H1 (cell line): ENCODE results near the gene GOLGA7B. TPM values are rescaled to one million over a fixed set of nuclear protein-coding genes. Genes with fewer than 3 reads are reported as not detected.

Experiments used
- CTCF ChIA-PET: fragments of 300-600 bp; sonication (Branson Sonifier 250); formaldehyde crosslinking; loops from one replicate; lab custom pipeline; 2021; ENCODE audit not compliant: partially characterized antibody; lab: Charles Lee
- POLR2A ChIA-PET: fragments of 300-600 bp; sonication (Branson Sonifier 250); formaldehyde crosslinking; loops from one replicate; lab custom pipeline; 2021; ENCODE audit warnings: inconsistent platforms; ENCODE audit not compliant: partially characterized antibody; lab: Charles Lee
- DNase-seq, 2 experiments: peaks; one replicate each; pipeline versions ENCODE4 v3.0.0 to v3.0.0-alpha.2; 2010 to 2022; ENCODE audit warnings: low spot score in 2 of 2, low read depth in 1 of 2, mixed read lengths in 1 of 2
- FAIRE-seq: peaks from 2 replicates; lab custom pipeline; 2011; peaks lifted over from hg19 to GRCh38; lab: Jason Lieb, UNC
- H2AFZ ChIP-seq: 2 replicates; pipeline ENCODE4 v1.8.1; 2012; ENCODE audit warnings: low read length, inconsistent platforms
- H2AK5ac ChIP-seq: 2 replicates; pipeline ENCODE4 v1.6.1; 2013; ENCODE audit warnings: low read depth, low read length
- H2BK120ac ChIP-seq: replicated peaks from 2 replicates; pipeline ENCODE3; 2013; ENCODE audit warnings: low read depth, low read length, inconsistent platforms
- H2BK12ac ChIP-seq: 2 replicates; pipeline ENCODE4 v1.6.1; 2013; ENCODE audit warnings: low read depth, low read length
- H2BK15ac ChIP-seq: 2 replicates; pipeline ENCODE4 v1.6.1; 2013; ENCODE audit warnings: low read length
- H2BK20ac ChIP-seq: 2 replicates; pipeline ENCODE4 v1.6.1; 2013; ENCODE audit warnings: low read length
- H2BK5ac ChIP-seq: 2 replicates; pipeline ENCODE4 v1.6.1; 2013; ENCODE audit warnings: low read depth, low read length
- H3K14ac ChIP-seq: 2 replicates; pipeline ENCODE4 v1.6.1; 2013; ENCODE audit warnings: inconsistent platforms; ENCODE audit not compliant: insufficient read length
- H3K18ac ChIP-seq: 2 replicates; pipeline ENCODE4 v1.6.1; 2013; ENCODE audit warnings: low read length; ENCODE audit errors: extremely low read depth
- H3K23ac ChIP-seq: 2 replicates; pipeline ENCODE4 v1.6.1; 2013; ENCODE audit warnings: inconsistent platforms; ENCODE audit not compliant: insufficient read length
- H3K23me2 ChIP-seq: 2 replicates; pipeline ENCODE4 v1.6.1; 2013; ENCODE audit warnings: low read depth, low read length
- H3K27ac ChIP-seq: 2 replicates; pipeline ENCODE4 v1.6.1; 2011; ENCODE audit warnings: low read depth, low read length, inconsistent platforms
- H3K27me3 ChIP-seq, 4 experiments: replicated peaks in 1 of 4; 1 replicate in 1 of 4; 2 replicates in 3 of 4; pipeline versions ENCODE4 v1.6.1 to v1.8.1; 2011 to 2013; ENCODE audit warnings: low read length in 3 of 4, mild to moderate bottlenecking in 3 of 4, inconsistent platforms in 2 of 4, mixed read lengths in 2 of 4, moderate library complexity in 1 of 4; ENCODE audit not compliant: control insufficient read depth in 3 of 4, insufficient read depth in 3 of 4; ENCODE audit errors: extremely low read depth in 1 of 4
- H3K36me3 ChIP-seq, 4 experiments: 2 replicates each; pipeline versions ENCODE4 v1.6.1 to v1.8.1; 2011 to 2013; ENCODE audit warnings: mild to moderate bottlenecking in 4 of 4, low read length in 3 of 4, moderate library complexity in 2 of 4, control low read depth in 1 of 4, inconsistent platforms in 1 of 4; ENCODE audit not compliant: insufficient read depth in 4 of 4, control insufficient read depth in 2 of 4
- H3K4ac ChIP-seq: replicated peaks from 2 replicates; pipeline ENCODE3; 2013; ENCODE audit warnings: low read length, low read depth, mixed read lengths, inconsistent platforms; ENCODE audit not compliant: insufficient read length
- H3K4me1 ChIP-seq, 4 experiments: replicated peaks in 1 of 4; 1 replicate in 1 of 4; 2 replicates in 3 of 4; pipeline versions ENCODE4 v1.6.1 to v1.8.1; 2011 to 2013; ENCODE audit warnings: low read length in 3 of 4, inconsistent platforms in 2 of 4, mixed read lengths in 1 of 4; ENCODE audit not compliant: insufficient read depth in 4 of 4, control insufficient read depth in 3 of 4
- H3K4me2 ChIP-seq, 2 experiments: 2 replicates each; pipeline versions ENCODE4 v1.6.1 to v1.8.1; 2011 to 2013; ENCODE audit warnings: low read depth in 2 of 2, low read length in 2 of 2, control low read depth in 1 of 2, inconsistent platforms in 1 of 2, mild to moderate bottlenecking in 1 of 2; ENCODE audit not compliant: insufficient read depth in 1 of 2
- H3K4me3 ChIP-seq, 4 experiments: fragments of 200-600, 300-600 bp in 1 of 4; sonication (generic), shearing (Covaris generic), sonication (Bioruptor Twin) in 1 of 4; 2 replicates each; pipeline versions ENCODE4 v1.5.1 to v1.8.1; 2011 to 2016; ENCODE audit warnings: low read length in 4 of 4, low read depth in 3 of 4, control low read depth in 2 of 4, inconsistent platforms in 2 of 4, mild to moderate bottlenecking in 2 of 4, mixed read lengths in 1 of 4, moderate library complexity in 1 of 4; ENCODE audit not compliant: insufficient read depth in 2 of 4; ENCODE audit errors: extremely low read depth in 1 of 4
- H3K56ac ChIP-seq: replicated peaks from 2 replicates; pipeline ENCODE3; 2013; ENCODE audit warnings: low read depth, mild to moderate bottlenecking, mixed read lengths, low read length, inconsistent platforms; ENCODE audit not compliant: insufficient read length
- H3K79me1 ChIP-seq: 2 replicates; pipeline ENCODE4 v1.6.1; 2013; ENCODE audit warnings: low read depth, low read length, control low read depth
- H3K79me2 ChIP-seq, 2 experiments: 2 replicates each; pipeline versions ENCODE4 v1.6.1 to v1.8.1; 2012 to 2013; ENCODE audit warnings: low read length in 2 of 2, mild to moderate bottlenecking in 2 of 2, inconsistent platforms in 1 of 2; ENCODE audit not compliant: insufficient read depth in 2 of 2, control insufficient read depth in 1 of 2
- H3K9ac ChIP-seq, 4 experiments: replicated peaks in 1 of 4; 1 replicate in 1 of 4; 2 replicates in 3 of 4; pipeline versions ENCODE4 v1.6.1 to v1.8.1; 2011 to 2013; ENCODE audit warnings: low read depth in 3 of 4, low read length in 3 of 4, control low read depth in 2 of 4, mild to moderate bottlenecking in 2 of 4, moderate library complexity in 2 of 4, inconsistent platforms in 1 of 4; ENCODE audit errors: extremely low read depth in 1 of 4
- H3K9me3 ChIP-seq, 2 experiments: 2 replicates each; pipeline versions ENCODE4 v1.6.1 to v1.8.1; 2012 to 2013; ENCODE audit warnings: mild to moderate bottlenecking in 2 of 2, moderate library complexity in 2 of 2, control low read depth in 1 of 2, inconsistent platforms in 1 of 2, low read depth in 1 of 2, low read length in 1 of 2, mixed read lengths in 1 of 2; ENCODE audit not compliant: insufficient read depth in 2 of 2
- H4K20me1 ChIP-seq, 2 experiments: replicated peaks in 1 of 2; 2 replicates each; pipeline versions ENCODE3 to v1.8.1; 2011 to 2013; ENCODE audit warnings: inconsistent platforms in 2 of 2, low read length in 2 of 2, mild to moderate bottlenecking in 1 of 2; ENCODE audit not compliant: insufficient read depth in 2 of 2, control insufficient read depth in 1 of 2
- H4K5ac ChIP-seq: 2 replicates; pipeline ENCODE4 v1.6.1; 2013; ENCODE audit warnings: low read length, low read depth, mixed read lengths, inconsistent platforms; ENCODE audit not compliant: insufficient read length
- H4K8ac ChIP-seq: 2 replicates; pipeline ENCODE4 v1.8.0; 2013; ENCODE audit warnings: mild to moderate bottlenecking, moderate library complexity, low read length, inconsistent platforms; ENCODE audit not compliant: insufficient read depth; ENCODE audit errors: extremely low read depth
- H4K91ac ChIP-seq: replicated peaks from 2 replicates; pipeline ENCODE3; 2013; ENCODE audit warnings: low read length, mixed read lengths, inconsistent platforms; ENCODE audit not compliant: insufficient read length
- ASH2L ChIP-seq: fragments of 200-600, 300-600 bp; sonication (generic); IDR thresholded peaks from one replicate; pipeline ENCODE4 v1.7.1; 2017; ENCODE audit warnings: low read length
- CBX5 ChIP-seq: fragments of 300-800, 300-1000 bp; sonication (generic); IDR thresholded peaks from 2 replicates; pipeline ENCODE4 v1.7.1; 2016; ENCODE audit warnings: antibody characterized with exemption, low read length, low read depth
- CBX8 ChIP-seq: fragments of 300-800, 300-1000 bp; sonication (generic); IDR thresholded peaks from 2 replicates; pipeline ENCODE4 v1.7.1; 2016; ENCODE audit warnings: low read depth, low read length, borderline replicate concordance
- EZH2 ChIP-seq: fragments of 200-600 bp; sonication (generic); IDR thresholded peaks from 2 replicates; pipeline ENCODE4 v1.7.1; 2012; ENCODE audit warnings: low read depth, mild to moderate bottlenecking, moderate library complexity, low read length, inconsistent platforms; ENCODE audit not compliant: severe bottlenecking
- JUN ChIP-seq: IDR thresholded peaks from 2 replicates; pipeline ENCODE4 v1.6.1; 2011; ENCODE audit warnings: low read depth, mild to moderate bottlenecking, improper control_type of control experiment, low read length
- RXRA ChIP-seq: IDR thresholded peaks from 2 replicates; pipeline ENCODE4 v1.6.1; 2011; ENCODE audit warnings: low read depth, mild to moderate bottlenecking, low read length, moderate library complexity; ENCODE audit not compliant: insufficient read depth
- SIRT6 ChIP-seq: IDR thresholded peaks from one replicate; pipeline ENCODE4 v1.7.1; 2012; ENCODE audit warnings: low read length, inconsistent platforms
- SIX5 ChIP-seq: IDR thresholded peaks from 2 replicates; pipeline ENCODE4 v1.6.1; 2011; ENCODE audit warnings: mild to moderate bottlenecking, low read depth, low read length
- TEAD4 ChIP-seq: IDR thresholded peaks from 2 replicates; pipeline ENCODE4 v1.6.1; 2012; ENCODE audit warnings: low read depth, low read length, inconsistent platforms, mixed read lengths
- YY1 ChIP-seq: IDR thresholded peaks from 2 replicates; pipeline ENCODE4 v1.6.1; 2011; ENCODE audit warnings: low read depth, mild to moderate bottlenecking, low read length
- polyA plus RNA-seq, 7 experiments: library from polyadenylated mRNA; depleted of rRNA in 3 of 7; stranded (reverse) in 5 of 7; unstranded in 2 of 7; fragments of >200 nt in 5 of 7; fragments of 200-250 nt in 2 of 7; gene quantifications; 1 replicate in 5 of 7; 2 replicates in 1 of 7; 4 replicates in 1 of 7; pipeline versions ENCODE4 v1.2.1 to v1.2.3, GENCODE V29; 2011 to 2013; ENCODE audit warnings: missing spikeins in 2 of 7, mixed read lengths in 2 of 7
- total RNA-seq: library from RNA; stranded (reverse); fragmentation: NEBNext Ultra II Directional; extraction: Animal tissue kit (Norgen Biotek cat#: 25700); gene quantifications from 2 replicates; pipeline ENCODE4 v1.2.1, GENCODE V29; 2021

GOLGA7B gene
- total and polyA plus RNA-seq, 2 of the 8 experiments (the other 6 are each of a cell fraction or from before 2014, with no cell fraction given): 0.04 to 0.14 TPM

DNA sequence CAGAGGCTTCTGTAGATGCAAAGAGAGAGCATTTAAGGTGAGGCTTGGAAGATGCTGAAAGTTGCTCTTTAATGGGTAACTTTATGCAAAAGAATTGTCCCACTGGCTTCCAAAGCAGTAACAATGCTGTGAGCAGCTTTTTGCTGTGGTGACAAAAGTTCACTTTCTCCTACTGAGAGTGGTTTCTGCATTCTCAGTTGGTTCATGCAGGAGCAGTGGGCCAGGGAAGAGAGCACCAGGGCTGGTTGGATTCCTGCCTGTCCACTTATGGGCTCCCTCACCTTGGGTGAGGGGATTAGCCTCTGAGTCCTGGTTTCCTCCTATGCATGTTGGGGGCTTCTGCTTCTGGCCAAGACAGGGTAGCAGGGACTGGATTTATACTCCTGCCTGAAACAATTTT is 31.1 kb upstream of the GOLGA7B start:
- no peak for FAIRE-seq
- Histone ChIP-seq H2BK20ac (no peak overlapping the region), H3K4me2 (no peak overlapping the region), H4K20me1 (no peaks in the 10 kb centered on the region), H2BK12ac (no peak overlapping the region), H3K4me1 (peaks cover 0 to 11% (median 4%) of the 10 kb centered on the region in 4 experiments; a peak in 4 of 7 replicates), H2BK5ac (no peak overlapping the region), H2BK15ac (no peak overlapping the region), H3K27ac (no peak overlapping the region), H3K79me1 (no peaks in the 10 kb centered on the region), H3K36me3 (no peaks in the 10 kb centered on the region), H3K23me2 (no peaks in the 10 kb centered on the region), H4K5ac (no peak overlapping the region), H3K14ac (no peak overlapping the region), H2AFZ (no peak overlapping the region), H3K23ac (no peak overlapping the region), H3K18ac (no peak overlapping the region), H4K8ac (no peak overlapping the region), H3K79me2 (no peaks in the 10 kb centered on the region), H3K9ac (no peak overlapping the region), H3K9me3 (no peaks in the 10 kb centered on the region), H3K27me3 (no peaks in the 10 kb centered on the region), H3K56ac (no peak overlapping the region), H2AK5ac (no peak overlapping the region), H3K4ac (no peak overlapping the region), H4K91ac (no peak overlapping the region), H2BK120ac (no peak overlapping the region), H3K4me3 (no peak overlapping the region)
- TF ChIP-seq SIX5: no peak
- TF ChIP-seq JUN: no peak
- TF ChIP-seq CBX5: no peak
- TF ChIP-seq ASH2L: no peak
- no peak for TF ChIP-seq YY1
- TF ChIP-seq CBX8: no peak
- no peak for TF ChIP-seq TEAD4
- no peak for TF ChIP-seq RXRA
- TF ChIP-seq SIRT6: no peak
- no peak for TF ChIP-seq EZH2
- ChIA-PET POLR2A (no interaction called here), CTCF (interaction anchor here (1.2 kb wide), 1 partner anchor 25 kb away, joined by 3 read pairs; no protein-coding TSS in a partner anchor)
- DNase-seq: no peak
